Neural cell (in vitro differentiated cells): ENCODE data around the gene AOX1. TPM values are rescaled to one million over a fixed set of nuclear protein-coding genes. Genes with fewer than 3 reads are reported as not detected.

Experiments
- H2AFZ ChIP-seq: fragments of 200-600, 300-800 bp; sonication (generic), shearing (Covaris generic); 2 replicates; pipeline ENCODE4 v1.6.0; 2014; ENCODE audit warnings: low read depth, mild to moderate bottlenecking, antibody characterized with exemption, low read length, moderate library complexity
- H3F3A ChIP-seq: fragments of 200-600 bp; shearing (Covaris generic); 2 replicates; pipeline ENCODE4 v1.6.1; 2016; ENCODE audit warnings: mild to moderate bottlenecking, moderate library complexity, mixed read lengths, antibody characterized with exemption, low read length; ENCODE audit not compliant: insufficient read depth, poor library complexity, severe bottlenecking
- H3K27ac ChIP-seq: fragments of 200-600, 300-800 bp; sonication (generic), shearing (Covaris generic); 2 replicates; pipeline ENCODE4 v1.5.1; 2014; ENCODE audit warnings: mild to moderate bottlenecking, low read length, moderate library complexity
- H3K27me3 ChIP-seq: fragments of 300-800, 200-600 bp; sonication (generic), shearing (Covaris generic); 2 replicates; pipeline ENCODE4 v1.6.0; 2014; ENCODE audit warnings: mild to moderate bottlenecking, low read depth, low read length, moderate library complexity; ENCODE audit not compliant: insufficient read depth
- H3K36me3 ChIP-seq: fragments of 300-800, 200-600 bp; sonication (generic), shearing (Covaris generic); 2 replicates; pipeline ENCODE4 v1.5.1; 2014; ENCODE audit warnings: mild to moderate bottlenecking, antibody characterized with exemption, low read length, moderate library complexity; ENCODE audit not compliant: insufficient read depth
- H3K4me2 ChIP-seq: fragments of 300-800, 200-600 bp; sonication (generic), shearing (Covaris generic); 2 replicates; pipeline ENCODE4 v1.6.0; 2014; ENCODE audit warnings: mild to moderate bottlenecking, low read length
- H3K4me3 ChIP-seq: fragments of 300-800, 200-600 bp; sonication (generic), shearing (Covaris generic); 2 replicates; pipeline ENCODE4 v1.5.1; 2014; ENCODE audit warnings: mild to moderate bottlenecking, low read length, moderate library complexity
- H3K79me2 ChIP-seq: fragments of 200-600 bp; shearing (Covaris generic); replicated peaks from 2 replicates; pipeline ENCODE4 v1.6.0; 2014; ENCODE audit warnings: mild to moderate bottlenecking, low read length, moderate library complexity; ENCODE audit not compliant: insufficient read depth
- H3K9ac ChIP-seq: fragments of 300-800, 200-600 bp; sonication (generic), shearing (Covaris generic); 2 replicates; pipeline ENCODE4 v1.6.1; 2016; ENCODE audit warnings: mild to moderate bottlenecking, low read length, mixed read lengths
- H3K9me2 ChIP-seq: fragments of 200-600 bp; shearing (Covaris generic); 2 replicates; pipeline ENCODE4 v1.6.1; 2016; ENCODE audit warnings: mild to moderate bottlenecking, low read length, mixed read lengths; ENCODE audit not compliant: insufficient read depth
- H3K9me3 ChIP-seq: fragments of 200-600, 300-800 bp; sonication (generic), shearing (Covaris generic); 2 replicates; pipeline ENCODE4 v1.6.1; 2016; ENCODE audit warnings: mild to moderate bottlenecking, mixed run types, low read length, moderate library complexity, mixed read lengths
- H4K20me1 ChIP-seq: fragments of 200-600 bp; shearing (Covaris generic); 2 replicates; pipeline ENCODE4 v1.6.1; 2016; ENCODE audit warnings: mild to moderate bottlenecking, mixed run types; ENCODE audit not compliant: insufficient read depth
- EP300 ChIP-seq: fragments of 450-650 bp; conservative IDR thresholded peaks from 2 replicates; pipeline ENCODE4 v1.6.1; 2014; ENCODE audit warnings: antibody characterized with exemption, mild to moderate bottlenecking, moderate library complexity; ENCODE audit not compliant: poor library complexity, severe bottlenecking
- EZH2 ChIP-seq: fragments of 200-600, 300-800 bp; shearing (Covaris generic), sonication (generic); IDR thresholded peaks from 2 replicates; pipeline ENCODE4 v1.6.1; 2014; ENCODE audit warnings: antibody characterized with exemption, low read length, borderline replicate concordance, mild to moderate bottlenecking; ENCODE audit not compliant: insufficient read depth, poor library complexity, severe bottlenecking
- MXI1 ChIP-seq: fragments of 450-650 bp; conservative IDR thresholded peaks from 2 replicates; pipeline ENCODE4 v1.6.1; 2014; ENCODE audit warnings: antibody characterized with exemption, mild to moderate bottlenecking; ENCODE audit not compliant: poor library complexity, severe bottlenecking
- POLR2AphosphoS5 ChIP-seq: IDR thresholded peaks from 2 replicates; pipeline ENCODE4 v1.6.1; 2012
- RAD21 ChIP-seq: fragments of 450-650 bp; conservative IDR thresholded peaks from 2 replicates; pipeline ENCODE4 v1.6.1; 2014; ENCODE audit warnings: antibody characterized with exemption, mild to moderate bottlenecking, moderate library complexity
- REST ChIP-seq: IDR thresholded peaks from 2 replicates; pipeline ENCODE4 v1.6.1; 2012; ENCODE audit warnings: borderline replicate concordance
- SMC3 ChIP-seq: fragments of 450-650 bp; conservative IDR thresholded peaks from 2 replicates; pipeline ENCODE4 v1.6.1; 2014; ENCODE audit warnings: antibody characterized with exemption, mild to moderate bottlenecking, moderate library complexity; ENCODE audit not compliant: poor library complexity
- TAF1 ChIP-seq: IDR thresholded peaks from 2 replicates; pipeline ENCODE4 v1.6.1; 2012; ENCODE audit warnings: low read depth
- polyA plus RNA-seq: library from polyadenylated mRNA; depleted of rRNA; stranded (reverse); fragments of >200 nt; gene quantifications from 2 replicates; pipeline ENCODE4 v1.2.3, GENCODE V29; 2014
- TF ChIP-seq, protein P1 (sequence below): fragments of 450-650 bp; IDR thresholded peaks from 2 replicates; pipeline ENCODE4 v1.5.1; 2014; ENCODE audit warnings: antibody characterized with exemption, mild to moderate bottlenecking, moderate library complexity; ENCODE audit not compliant: poor library complexity, severe bottlenecking

The AOX1 gene
- polyA plus RNA-seq, 1 donor from 2014 or later, result not detected

DNA sequence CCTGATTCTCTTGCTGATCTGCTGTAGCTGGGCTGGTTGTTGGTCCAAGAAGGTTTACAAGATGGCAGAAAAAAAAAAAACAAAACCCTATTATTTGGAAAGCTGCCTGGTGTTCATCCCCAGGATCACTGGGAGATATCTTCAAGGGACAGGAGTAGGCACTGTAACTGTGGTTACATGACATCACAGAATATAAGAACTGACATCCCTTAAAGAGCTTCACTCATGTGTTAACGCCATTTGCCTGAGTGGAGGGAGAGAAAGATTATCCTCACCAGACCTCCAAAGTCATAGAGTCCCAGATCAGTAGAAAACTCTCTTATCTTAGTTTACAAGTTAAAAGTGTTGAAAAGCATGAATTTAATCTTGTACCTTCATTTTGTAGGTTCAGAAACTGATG, 130.6 kb downstream of the AOX1 start:
- H2AFZ ChIP-seq, result no peak overlapping the region
- no peaks in the 10 kb centered on the region for H3F3A ChIP-seq
- H3K27ac ChIP-seq, result no peak overlapping the region
- H3K4me2 ChIP-seq, result no peak overlapping the region
- H4K20me1 ChIP-seq, result no peaks in the 10 kb centered on the region
- no peak overlapping the region for H3K9ac ChIP-seq
- no peak overlapping the region for H3K4me3 ChIP-seq
- no peaks in the 10 kb centered on the region for H3K36me3 ChIP-seq
- no peaks in the 10 kb centered on the region for H3K9me2 ChIP-seq
- no peaks in the 10 kb centered on the region for H3K9me3 ChIP-seq
- no peaks in the 10 kb centered on the region for H3K27me3 ChIP-seq
- TF ChIP-seq SMC3 (no peak), EP300 (no peak), RAD21 (no peak), POLR2AphosphoS5 (no peak), EZH2 (no peak), REST (no peak), MXI1 (no peak), TAF1 (no peak)
- TF ChIP-seq, protein P1, sequence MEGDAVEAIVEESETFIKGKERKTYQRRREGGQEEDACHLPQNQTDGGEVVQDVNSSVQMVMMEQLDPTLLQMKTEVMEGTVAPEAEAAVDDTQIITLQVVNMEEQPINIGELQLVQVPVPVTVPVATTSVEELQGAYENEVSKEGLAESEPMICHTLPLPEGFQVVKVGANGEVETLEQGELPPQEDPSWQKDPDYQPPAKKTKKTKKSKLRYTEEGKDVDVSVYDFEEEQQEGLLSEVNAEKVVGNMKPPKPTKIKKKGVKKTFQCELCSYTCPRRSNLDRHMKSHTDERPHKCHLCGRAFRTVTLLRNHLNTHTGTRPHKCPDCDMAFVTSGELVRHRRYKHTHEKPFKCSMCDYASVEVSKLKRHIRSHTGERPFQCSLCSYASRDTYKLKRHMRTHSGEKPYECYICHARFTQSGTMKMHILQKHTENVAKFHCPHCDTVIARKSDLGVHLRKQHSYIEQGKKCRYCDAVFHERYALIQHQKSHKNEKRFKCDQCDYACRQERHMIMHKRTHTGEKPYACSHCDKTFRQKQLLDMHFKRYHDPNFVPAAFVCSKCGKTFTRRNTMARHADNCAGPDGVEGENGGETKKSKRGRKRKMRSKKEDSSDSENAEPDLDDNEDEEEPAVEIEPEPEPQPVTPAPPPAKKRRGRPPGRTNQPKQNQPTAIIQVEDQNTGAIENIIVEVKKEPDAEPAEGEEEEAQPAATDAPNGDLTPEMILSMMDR, result no peak
- H3K79me2 ChIP-seq, result no peaks in the 10 kb centered on the region

Other genes starting within 250 kb of the AOX1 start
- gene KCTD18, start 75.9 kb upstream of the AOX1 start, polyA plus RNA-seq, result 17.0 and 17.8 TPM in 2 replicates
- gene SGO2, start 59.8 kb upstream of the AOX1 start, polyA plus RNA-seq, result 0.73 and 1.4 TPM in 2 replicates
- 291 and 339 TPM in 2 replicates for gene BZW1, start 225.9 kb downstream of the AOX1 start, polyA plus RNA-seq